Measurements from ENCODE around the gene DYNLT2.

Gene DYNLT2

DNA sequence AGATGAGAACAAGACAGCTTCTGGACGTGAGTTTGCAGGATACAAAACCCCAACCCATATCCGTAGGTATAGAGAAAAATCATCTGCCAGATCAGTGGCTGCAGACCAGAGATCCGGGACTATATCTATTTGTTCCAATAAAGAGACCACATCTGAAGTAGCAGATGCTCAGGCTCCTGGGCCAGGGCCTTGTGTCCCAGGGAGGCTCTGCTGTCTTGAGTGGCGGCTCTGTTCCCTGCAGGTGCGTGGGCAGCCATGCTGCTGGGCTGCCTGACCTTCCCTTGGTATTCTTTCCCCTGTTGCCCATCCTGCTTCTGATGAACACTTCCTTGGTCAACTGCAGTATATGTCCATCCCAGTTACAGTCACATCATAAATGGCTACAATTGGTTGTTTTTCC is 35.0 kb upstream of the DYNLT2 start:
- Histone ChIP-seq H3K9me3 (no peaks in the 10 kb centered on the region), H3K4me1 (ENCODE audit: control insufficient read depth in 1 of 2, insufficient read depth in 1 of 2, low read depth in 1 of 2, low read length in 1 of 2) (peaks cover 11 to 13% of the 10 kb centered on the region in 2 experiments), H3K27me3 (peaks cover 34% of the 10 kb centered on the region), H3K4me3 (ENCODE audit: low read depth in 1 of 2, low read length in 1 of 2) (no peak overlapping the region), H3K36me3 (no peaks in the 10 kb centered on the region), H3K27ac (no peak overlapping the region)
- TF ChIP-seq, protein P1, sequence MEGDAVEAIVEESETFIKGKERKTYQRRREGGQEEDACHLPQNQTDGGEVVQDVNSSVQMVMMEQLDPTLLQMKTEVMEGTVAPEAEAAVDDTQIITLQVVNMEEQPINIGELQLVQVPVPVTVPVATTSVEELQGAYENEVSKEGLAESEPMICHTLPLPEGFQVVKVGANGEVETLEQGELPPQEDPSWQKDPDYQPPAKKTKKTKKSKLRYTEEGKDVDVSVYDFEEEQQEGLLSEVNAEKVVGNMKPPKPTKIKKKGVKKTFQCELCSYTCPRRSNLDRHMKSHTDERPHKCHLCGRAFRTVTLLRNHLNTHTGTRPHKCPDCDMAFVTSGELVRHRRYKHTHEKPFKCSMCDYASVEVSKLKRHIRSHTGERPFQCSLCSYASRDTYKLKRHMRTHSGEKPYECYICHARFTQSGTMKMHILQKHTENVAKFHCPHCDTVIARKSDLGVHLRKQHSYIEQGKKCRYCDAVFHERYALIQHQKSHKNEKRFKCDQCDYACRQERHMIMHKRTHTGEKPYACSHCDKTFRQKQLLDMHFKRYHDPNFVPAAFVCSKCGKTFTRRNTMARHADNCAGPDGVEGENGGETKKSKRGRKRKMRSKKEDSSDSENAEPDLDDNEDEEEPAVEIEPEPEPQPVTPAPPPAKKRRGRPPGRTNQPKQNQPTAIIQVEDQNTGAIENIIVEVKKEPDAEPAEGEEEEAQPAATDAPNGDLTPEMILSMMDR (IDR thresholded peaks at IDR 0.05): no peak

DNA sequence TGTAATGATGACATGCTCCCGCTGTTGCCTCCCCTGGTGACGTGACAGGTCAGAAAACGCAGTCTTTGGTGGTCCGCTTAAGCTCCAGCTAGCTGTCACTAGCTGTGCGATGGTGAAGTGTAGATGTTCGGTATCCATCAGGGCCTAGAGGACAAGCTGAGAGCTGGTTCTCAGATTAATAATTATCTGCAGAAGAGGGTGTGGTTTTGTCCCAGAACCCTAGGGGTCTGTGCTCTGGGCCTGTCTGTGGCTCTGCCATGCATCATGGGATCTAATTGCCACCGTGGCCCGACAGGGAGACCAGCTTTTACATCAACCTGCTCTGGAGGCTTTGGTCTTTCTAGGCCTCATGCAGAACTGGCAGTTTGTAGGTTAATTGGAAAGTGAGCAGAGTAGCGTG is 34.2 kb upstream of the DYNLT2 start:
- H3K4me3 ChIP-seq (ENCODE audit: low read depth in 1 of 2, low read length in 1 of 2): no peak overlapping the region
- peaks cover under 1% of the 10 kb centered on the region for H3K36me3 ChIP-seq
- no peaks in the 10 kb centered on the region for H3K9me3 ChIP-seq
- H3K27ac ChIP-seq: no peak overlapping the region
- TF ChIP-seq, protein P1 (IDR thresholded peaks at IDR 0.05): no peak
- peaks cover 9% of the 10 kb centered on the region in 2 experiments for H3K4me1 ChIP-seq (ENCODE audit: control insufficient read depth in 1 of 2, insufficient read depth in 1 of 2, low read depth in 1 of 2, low read length in 1 of 2)
- H3K27me3 ChIP-seq: peaks cover 27% of the 10 kb centered on the region

DNA sequence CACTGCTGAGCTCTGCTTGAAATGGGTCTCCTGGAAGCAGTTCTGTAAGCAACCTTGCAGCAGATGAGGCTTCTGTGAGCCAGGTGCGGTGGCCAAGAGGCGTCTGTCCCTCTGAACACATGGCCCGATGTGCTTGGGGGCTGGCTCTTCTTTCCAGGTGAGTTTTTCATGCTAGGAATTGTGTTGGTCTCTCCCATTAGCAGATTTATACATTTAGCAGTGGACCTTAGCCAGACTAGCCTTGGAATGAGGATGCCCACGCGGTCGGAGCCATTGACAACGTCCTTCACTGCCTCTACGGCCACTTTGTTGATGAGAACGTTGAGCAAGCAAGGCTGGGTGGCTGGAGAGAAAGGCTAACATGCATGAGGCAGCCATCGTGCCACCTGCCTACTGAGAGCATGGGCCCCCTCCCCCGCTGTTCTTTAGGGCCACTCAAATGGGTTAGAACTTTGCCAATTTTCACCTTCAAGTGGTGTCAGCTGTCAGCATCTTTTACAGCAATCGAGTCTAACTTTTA is 33.5 kb upstream of the DYNLT2 start:
- Histone ChIP-seq H3K36me3 (peaks cover 6% of the 10 kb centered on the region), H3K9me3 (no peaks in the 10 kb centered on the region), H3K4me1 (ENCODE audit: control insufficient read depth in 1 of 2, insufficient read depth in 1 of 2, low read depth in 1 of 2, low read length in 1 of 2) (peaks cover 2% of the 10 kb centered on the region in 2 experiments), H3K27ac (no peak overlapping the region), H3K27me3 (peaks cover 20% of the 10 kb centered on the region), H3K4me3 (ENCODE audit: low read depth in 1 of 2, low read length in 1 of 2) (no peak overlapping the region)
- TF ChIP-seq, protein P1 (IDR thresholded peaks at IDR 0.05): no peak

DNA sequence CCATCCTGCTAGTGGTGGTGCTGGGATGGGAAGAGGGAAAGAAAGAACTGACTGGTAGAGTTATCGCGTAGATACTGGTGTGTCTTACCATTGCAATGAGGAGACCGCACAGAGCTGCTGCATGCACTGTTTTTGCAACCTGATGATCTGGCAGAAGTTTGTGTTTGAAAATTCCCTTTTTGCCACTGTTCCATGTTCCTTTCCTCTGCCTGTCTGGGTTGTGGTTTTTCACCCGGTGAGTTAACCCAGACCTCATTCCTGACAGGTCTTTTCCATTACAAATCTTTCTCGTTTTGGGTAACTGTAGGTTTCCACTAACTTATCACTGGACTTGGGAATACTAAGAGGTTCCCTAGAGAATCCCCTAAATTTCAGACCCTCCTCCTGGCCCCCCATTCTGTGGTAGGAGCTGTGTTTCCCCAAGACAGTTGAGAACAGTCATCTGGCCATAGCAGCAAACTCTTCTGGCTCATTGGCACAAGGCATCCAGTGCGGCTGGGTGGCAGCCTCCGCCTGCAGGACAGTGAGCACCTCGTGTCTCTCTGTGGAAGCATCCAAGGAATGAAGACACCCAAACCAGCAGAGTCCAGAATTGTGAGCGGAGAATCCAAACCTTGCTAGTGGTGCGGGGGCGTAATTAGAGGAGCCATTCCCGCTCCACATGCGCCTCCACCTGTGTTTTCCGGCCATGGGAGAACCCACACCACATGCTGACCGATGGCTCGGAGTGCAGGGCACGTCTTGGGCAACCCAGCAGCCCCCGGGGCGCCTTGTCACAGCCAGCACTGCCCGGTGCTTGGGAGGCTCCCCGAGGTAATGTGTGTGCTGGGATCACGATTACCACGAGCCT is 32.8 kb upstream of the DYNLT2 start:
- Histone ChIP-seq H3K4me1 (ENCODE audit: control insufficient read depth in 1 of 2, insufficient read depth in 1 of 2, low read depth in 1 of 2, low read length in 1 of 2) (no peaks in the 10 kb centered on the region), H3K27me3 (peaks cover 13% of the 10 kb centered on the region), H3K27ac (no peak overlapping the region), H3K36me3 (peaks cover 12% of the 10 kb centered on the region), H3K4me3 (ENCODE audit: low read depth in 1 of 2, low read length in 1 of 2) (no peak overlapping the region), H3K9me3 (no peaks in the 10 kb centered on the region)
- TF ChIP-seq, protein P1 (IDR thresholded peaks at IDR 0.05): no peak

DNA sequence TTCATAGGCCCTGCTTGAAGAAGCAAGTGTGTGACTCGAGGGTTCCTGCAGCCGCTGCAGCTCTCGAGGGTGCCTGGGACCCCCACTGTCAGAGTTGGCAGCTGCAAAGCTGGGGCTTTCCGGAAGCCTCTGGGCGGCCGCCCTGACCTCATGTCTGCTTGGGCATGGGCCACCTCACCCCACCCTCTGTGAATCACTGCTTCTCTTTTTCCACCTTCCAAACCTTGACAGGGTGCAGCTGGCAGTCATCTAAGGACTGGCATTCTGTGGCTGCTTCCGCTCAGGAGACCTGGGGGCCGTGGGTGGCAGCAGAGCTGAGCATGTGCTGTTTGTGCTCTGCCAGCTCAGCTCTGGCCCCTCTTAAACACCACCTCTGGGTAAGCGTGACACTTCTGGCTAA is 32.0 kb upstream of the DYNLT2 start:
- Histone ChIP-seq H3K4me1 (ENCODE audit: control insufficient read depth in 1 of 2, insufficient read depth in 1 of 2, low read depth in 1 of 2, low read length in 1 of 2) (no peaks in the 10 kb centered on the region), H3K36me3 (peaks cover 14% of the 10 kb centered on the region), H3K27me3 (peaks cover 5% of the 10 kb centered on the region), H3K27ac (no peak overlapping the region), H3K9me3 (no peaks in the 10 kb centered on the region), H3K4me3 (ENCODE audit: low read depth in 1 of 2, low read length in 1 of 2) (no peak overlapping the region)
- TF ChIP-seq, protein P1 (IDR thresholded peaks at IDR 0.05): no peak

Measured in neutrophil (primary cell).